Upper lobe of right lung (tissue), 1 donor: Measurements from ENCODE around the gene SEMA3A. TPM values are rescaled to one million over a fixed set of nuclear protein-coding genes. Genes with fewer than 3 reads are reported as not detected.

ENCODE experiments used
- ATAC-seq: fragments of 200-7000 bp; cut with Tn5 transposase; one replicate; pipeline ENCODE4 v1.9.1; 2020; ENCODE audit warnings: mild to moderate bottlenecking, moderate library complexity
- DNase-seq: peaks from one replicate; pipeline ENCODE4 v3.0.0-alpha.2; 2020
- H3K27ac ChIP-seq: fragments of 200-600 bp; one replicate; pipeline ENCODE4 v1.8.0; 2022
- H3K27me3 ChIP-seq: fragments of 200-600 bp; one replicate; pipeline ENCODE4 v1.8.0; 2022; ENCODE audit warnings: mild to moderate bottlenecking
- H3K36me3 ChIP-seq: fragments of 200-600 bp; one replicate; pipeline ENCODE4 v1.8.0; 2022
- H3K4me1 ChIP-seq: fragments of 200-600 bp; one replicate; pipeline ENCODE4 v1.8.0; 2022
- H3K4me3 ChIP-seq: fragments of 200-600 bp; one replicate; pipeline ENCODE4 v1.8.0; 2022; ENCODE audit warnings: mild to moderate bottlenecking
- H3K9me3 ChIP-seq: fragments of 200-600 bp; one replicate; pipeline ENCODE4 v1.8.0; 2022
- intact Hi-C: fragments of 100-400 bp; cut with DNase I; formaldehyde crosslinking; loops from one replicate; pipeline ENCODE4 v1.11.0; 2022
- total RNA-seq: library from RNA; stranded (reverse); fragmentation: NEBNext Ultra II Directional; extraction: Animal tissue kit (Norgen Biotek cat#: 25700); gene quantifications from one replicate; pipeline ENCODE4 v1.2.1, GENCODE V29; 2021
- TF ChIP-seq, protein P1 (sequence below): fragments of 200-600 bp; IDR thresholded peaks from one replicate; pipeline ENCODE4 v1.8.0; 2022; ENCODE audit warnings: antibody characterized with exemption
- donor health status: DM: no; HTN: yes; CAD: no; lungs with severe emphysema.

SEMA3A gene
- total RNA-seq, 1 donor from 2014 or later, result 12.0 TPM

GRCh38 chr7:84025332-84025927 lies 169.2 kb downstream of the SEMA3A start:
- no peak overlapping the region for H3K4me3 ChIP-seq
- H3K27ac ChIP-seq, result no peak overlapping the region
- no peaks in the 10 kb centered on the region for H3K4me1 ChIP-seq
- no peak for DNase-seq
- TF ChIP-seq, protein P1, sequence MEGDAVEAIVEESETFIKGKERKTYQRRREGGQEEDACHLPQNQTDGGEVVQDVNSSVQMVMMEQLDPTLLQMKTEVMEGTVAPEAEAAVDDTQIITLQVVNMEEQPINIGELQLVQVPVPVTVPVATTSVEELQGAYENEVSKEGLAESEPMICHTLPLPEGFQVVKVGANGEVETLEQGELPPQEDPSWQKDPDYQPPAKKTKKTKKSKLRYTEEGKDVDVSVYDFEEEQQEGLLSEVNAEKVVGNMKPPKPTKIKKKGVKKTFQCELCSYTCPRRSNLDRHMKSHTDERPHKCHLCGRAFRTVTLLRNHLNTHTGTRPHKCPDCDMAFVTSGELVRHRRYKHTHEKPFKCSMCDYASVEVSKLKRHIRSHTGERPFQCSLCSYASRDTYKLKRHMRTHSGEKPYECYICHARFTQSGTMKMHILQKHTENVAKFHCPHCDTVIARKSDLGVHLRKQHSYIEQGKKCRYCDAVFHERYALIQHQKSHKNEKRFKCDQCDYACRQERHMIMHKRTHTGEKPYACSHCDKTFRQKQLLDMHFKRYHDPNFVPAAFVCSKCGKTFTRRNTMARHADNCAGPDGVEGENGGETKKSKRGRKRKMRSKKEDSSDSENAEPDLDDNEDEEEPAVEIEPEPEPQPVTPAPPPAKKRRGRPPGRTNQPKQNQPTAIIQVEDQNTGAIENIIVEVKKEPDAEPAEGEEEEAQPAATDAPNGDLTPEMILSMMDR, result no peak
- ATAC-seq, result no peak
- H3K9me3 ChIP-seq, result no peaks in the 10 kb centered on the region
- no peaks in the 10 kb centered on the region for H3K36me3 ChIP-seq
- intact Hi-C loops, result no loop called here
- no peaks in the 10 kb centered on the region for H3K27me3 ChIP-seq

DNA sequence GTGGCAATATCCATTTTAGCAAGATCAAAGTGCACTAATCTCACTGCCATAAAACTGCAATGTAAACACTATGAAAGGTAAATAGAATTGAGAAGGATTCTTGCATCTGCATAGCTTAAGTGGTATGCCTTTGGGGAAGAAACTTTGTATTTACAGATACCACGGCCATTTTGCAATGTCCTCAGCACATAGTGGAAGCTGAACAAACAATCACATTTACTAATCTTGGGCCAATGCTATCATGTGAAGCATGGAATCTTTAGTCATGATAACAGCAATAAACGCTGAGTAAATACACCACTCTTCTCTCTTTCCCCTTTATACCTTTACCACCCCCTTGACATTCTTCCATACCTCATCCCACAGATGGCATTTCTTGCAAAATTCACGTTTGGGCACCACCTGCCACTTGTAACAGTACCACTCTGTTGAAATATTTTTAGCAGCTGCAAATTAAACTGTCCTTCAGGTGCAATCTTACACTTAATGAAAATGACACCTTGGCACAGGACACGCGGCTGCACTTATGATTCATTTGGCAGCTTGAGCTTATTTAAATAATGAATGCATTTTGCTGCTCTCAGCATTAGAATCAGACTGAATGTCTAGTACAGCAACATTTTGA lies 171.8 kb downstream of the SEMA3A start:
- Histone ChIP-seq H3K4me1 (no peaks in the 10 kb centered on the region), H3K36me3 (no peaks in the 10 kb centered on the region), H3K27me3 (no peaks in the 10 kb centered on the region), H3K27ac (no peak overlapping the region), H3K9me3 (no peaks in the 10 kb centered on the region), H3K4me3 (no peak overlapping the region)
- TF ChIP-seq, protein P1, result no peak
- intact Hi-C loops, result no loop called here
- DNase-seq (no peak), ATAC-seq (no peak)

GRCh38 chr7:84022009-84022408 lies 172.6 kb downstream of the SEMA3A start:
- intact Hi-C loops, result no loop called here
- DNase-seq (no peak), ATAC-seq (no peak)
- no peak overlapping the region for H3K4me3 ChIP-seq
- TF ChIP-seq, protein P1, result no peak
- H3K36me3 ChIP-seq, result no peaks in the 10 kb centered on the region
- H3K4me1 ChIP-seq, result no peaks in the 10 kb centered on the region
- no peak overlapping the region for H3K27ac ChIP-seq
- H3K9me3 ChIP-seq, result no peaks in the 10 kb centered on the region
- H3K27me3 ChIP-seq, result no peaks in the 10 kb centered on the region

- Histone ChIP-seq H3K36me3 (no peaks in the 10 kb centered on the region), H3K4me3 (no peak overlapping the region), H3K9me3 (no peaks in the 10 kb centered on the region), H3K4me1 (no peaks in the 10 kb centered on the region), H3K27ac (no peak overlapping the region), H3K27me3 (no peaks in the 10 kb centered on the region)
- DNase-seq (no peak), ATAC-seq (no peak)
- TF ChIP-seq, protein P1, result no peak
- intact Hi-C loops, result no loop called here
These were observed 173.2 kb downstream of the SEMA3A start for GRCh38 chr7:84021292-84021908.

DNA sequence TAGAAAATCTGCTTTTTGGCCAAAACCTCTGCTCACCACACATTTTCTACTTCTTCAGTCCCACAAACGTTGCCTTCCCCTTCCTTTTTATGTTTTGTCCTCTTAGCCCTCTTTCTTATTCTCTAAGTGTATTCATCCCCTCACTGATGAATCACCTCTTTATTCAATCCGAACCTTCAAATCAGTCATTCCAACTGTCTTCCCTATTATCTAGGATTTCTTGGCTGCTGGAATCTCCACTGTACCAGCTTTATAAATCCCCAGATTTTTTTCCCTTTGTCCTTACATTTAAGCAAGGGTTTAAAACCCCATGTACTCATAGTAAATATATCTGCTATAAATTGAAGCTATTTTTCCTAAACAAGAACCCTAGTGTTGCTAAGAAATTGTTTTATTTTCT lies 176.9 kb downstream of the SEMA3A start:
- no peaks in the 10 kb centered on the region for H3K4me1 ChIP-seq
- H3K4me3 ChIP-seq, result no peak overlapping the region
- intact Hi-C loops, result no loop called here
- TF ChIP-seq, protein P1, result no peak
- no peaks in the 10 kb centered on the region for H3K27me3 ChIP-seq
- H3K36me3 ChIP-seq, result no peaks in the 10 kb centered on the region
- H3K27ac ChIP-seq, result no peak overlapping the region
- H3K9me3 ChIP-seq, result no peaks in the 10 kb centered on the region
- ATAC-seq, result no peak
- no peak for DNase-seq
